HG02981 (cell line): ENCODE data around the gene SIVA1.

Experiments used
- ATAC-seq: cut with Tn5 transposase; IDR thresholded peaks from one replicate; pipeline ENCODE4 v1.9.1; 2021; ENCODE audit warnings: mild to moderate bottlenecking, moderate library complexity; ENCODE audit not compliant: unreplicated experiment

The SIVA1 gene

GRCh38 chr14:104782086-104782807 lies 29.3 kb downstream of the SIVA1 start:
- ATAC-seq: no peak

- no peak for ATAC-seq
Measured at GRCh38 chr14:104782808-104783139, 29.8 kb downstream of the SIVA1 start.

- ATAC-seq: no peak
Measured at GRCh38 chr14:104783484-104784217, 30.7 kb downstream of the SIVA1 start.

- ATAC-seq: no peak
Measured at GRCh38 chr14:104784218-104784568, 31.2 kb downstream of the SIVA1 start.

- no peak for ATAC-seq
Measured at GRCh38 chr14:104784846-104785707, 32.1 kb downstream of the SIVA1 start.

- ATAC-seq: no peak
Measured at GRCh38 chr14:104785708-104786080, 32.7 kb downstream of the SIVA1 start.

GRCh38 chr14:104786091-104786586 lies 33.2 kb downstream of the SIVA1 start:
- no peak for ATAC-seq

- ATAC-seq: no peak
Measured at GRCh38 chr14:104786726-104787675, 34.1 kb downstream of the SIVA1 start.

- no peak for ATAC-seq
Measured at GRCh38 chr14:104787736-104788135, 34.8 kb downstream of the SIVA1 start.

GRCh38 chr14:104788161-104788818 lies 35.3 kb downstream of the SIVA1 start:
- no peak for ATAC-seq

GRCh38 chr14:104788873-104789663 lies 36.1 kb downstream of the SIVA1 start:
- ATAC-seq: no peak

GRCh38 chr14:104789752-104790743 lies 37.1 kb downstream of the SIVA1 start:
- ATAC-seq: no peak

GRCh38 chr14:104791425-104791824 lies 38.5 kb downstream of the SIVA1 start:
- ATAC-seq: no peak

- ATAC-seq: no peak
Measured at GRCh38 chr14:104792101-104792884, 39.3 kb downstream of the SIVA1 start.

GRCh38 chr14:104792945-104793702 lies 40.2 kb downstream of the SIVA1 start:
- ATAC-seq: no peak

GRCh38 chr14:104793703-104793959 lies 40.7 kb downstream of the SIVA1 start:
- ATAC-seq: no peak

GRCh38 chr14:104794099-104794498 lies 41.2 kb downstream of the SIVA1 start:
- no peak for ATAC-seq
